AG04449 (cell line): ENCODE data around the gene TMC4.

ENCODE experiments used
- CTCF ChIA-PET: fragments of 350-600 bp; formaldehyde crosslinking; extraction: SDS; loops from one replicate; lab custom pipeline; 2021; ENCODE audit warnings: antibody characterized with exemption; lab: Yijun Ruan, JAX
- POLR2A ChIA-PET: fragments of 400-600, 350-600 bp; formaldehyde crosslinking; extraction: SDS; loops from one replicate; lab custom pipeline; 2020; ENCODE audit warnings: antibody characterized with exemption, inconsistent platforms; lab: Yijun Ruan, JAX
- DNase-seq: peaks from one replicate; pipeline ENCODE4 v3.0.0-alpha.2; 2010; ENCODE audit warnings: low read depth, low spot score
- H3K4me3 ChIP-seq: 2 replicates; pipeline ENCODE4 v1.5.1; 2011; ENCODE audit warnings: low read depth, mild to moderate bottlenecking, control low read depth, low read length
- TF ChIP-seq, protein P1 (sequence below): IDR thresholded peaks from one replicate; pipeline ENCODE4 v1.5.1; 2011; ENCODE audit warnings: mild to moderate bottlenecking, moderate library complexity, low read length, control low read depth, inconsistent platforms; ENCODE audit not compliant: insufficient read depth; ENCODE audit errors: missing control alignments

Gene TMC4

DNA sequence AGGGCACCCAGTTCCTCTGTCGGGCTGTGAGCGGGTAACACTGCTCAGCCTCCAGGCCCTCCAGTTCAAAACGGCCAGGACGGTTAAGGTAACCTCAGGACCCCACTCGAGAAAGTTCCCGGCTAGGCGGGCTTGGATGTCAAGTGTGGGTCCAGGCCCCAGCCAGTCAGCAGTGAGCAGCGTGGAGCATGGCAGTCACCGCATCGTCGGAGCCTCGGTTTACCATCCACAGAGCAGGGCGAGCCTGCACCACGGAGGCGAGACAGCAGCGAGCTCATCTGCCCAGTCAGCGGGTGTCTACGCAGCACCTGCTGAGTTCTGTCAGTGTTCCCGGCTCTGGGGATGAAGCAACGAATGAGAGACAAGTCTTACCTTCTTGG is 43.4 kb downstream of the TMC4 start:
- no peak for DNase-seq
- H3K4me3 ChIP-seq = no peak overlapping the region
- ChIA-PET CTCF (no interaction called here), POLR2A (no interaction called here)
- TF ChIP-seq, protein P1, sequence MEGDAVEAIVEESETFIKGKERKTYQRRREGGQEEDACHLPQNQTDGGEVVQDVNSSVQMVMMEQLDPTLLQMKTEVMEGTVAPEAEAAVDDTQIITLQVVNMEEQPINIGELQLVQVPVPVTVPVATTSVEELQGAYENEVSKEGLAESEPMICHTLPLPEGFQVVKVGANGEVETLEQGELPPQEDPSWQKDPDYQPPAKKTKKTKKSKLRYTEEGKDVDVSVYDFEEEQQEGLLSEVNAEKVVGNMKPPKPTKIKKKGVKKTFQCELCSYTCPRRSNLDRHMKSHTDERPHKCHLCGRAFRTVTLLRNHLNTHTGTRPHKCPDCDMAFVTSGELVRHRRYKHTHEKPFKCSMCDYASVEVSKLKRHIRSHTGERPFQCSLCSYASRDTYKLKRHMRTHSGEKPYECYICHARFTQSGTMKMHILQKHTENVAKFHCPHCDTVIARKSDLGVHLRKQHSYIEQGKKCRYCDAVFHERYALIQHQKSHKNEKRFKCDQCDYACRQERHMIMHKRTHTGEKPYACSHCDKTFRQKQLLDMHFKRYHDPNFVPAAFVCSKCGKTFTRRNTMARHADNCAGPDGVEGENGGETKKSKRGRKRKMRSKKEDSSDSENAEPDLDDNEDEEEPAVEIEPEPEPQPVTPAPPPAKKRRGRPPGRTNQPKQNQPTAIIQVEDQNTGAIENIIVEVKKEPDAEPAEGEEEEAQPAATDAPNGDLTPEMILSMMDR = no peak

DNA sequence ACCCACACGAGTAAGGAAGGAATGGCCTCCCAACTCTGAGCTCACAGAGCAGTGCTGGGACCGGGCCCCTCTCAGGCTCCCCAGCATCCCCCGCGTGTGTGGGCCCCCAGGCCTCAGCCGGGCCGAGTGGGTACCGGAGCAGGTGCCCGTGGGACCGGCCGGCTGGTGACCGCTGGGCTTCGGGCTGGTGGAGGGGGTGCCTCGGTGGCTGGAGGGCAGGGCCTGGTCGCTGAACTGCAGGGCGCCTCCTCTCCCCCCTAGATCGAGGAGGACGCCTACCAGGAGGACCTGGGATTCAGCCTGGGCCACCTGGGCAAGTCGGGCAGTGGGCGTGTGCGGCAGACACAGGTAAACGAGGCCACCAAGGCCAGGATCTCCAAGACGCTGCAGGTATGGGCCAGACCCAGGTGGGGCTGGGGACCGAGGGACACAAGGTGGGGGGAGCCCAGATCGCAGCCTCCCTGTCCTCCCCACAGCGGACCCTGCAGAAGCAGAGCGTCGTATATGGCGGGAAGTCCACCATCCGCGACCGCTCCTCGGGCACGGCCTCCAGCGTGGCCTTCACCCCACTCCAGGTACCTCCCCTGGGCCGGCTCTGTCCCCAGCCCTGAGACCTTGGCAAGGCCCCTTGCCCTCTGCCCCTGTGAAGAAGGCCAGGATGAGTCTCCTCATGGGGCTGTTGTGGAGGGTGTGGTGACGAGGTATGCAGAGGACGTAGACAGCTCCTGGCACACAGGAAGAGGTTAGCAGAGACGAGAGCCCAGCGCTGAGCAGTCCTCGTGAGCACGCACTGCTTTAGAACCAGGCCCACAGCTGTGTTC is 44.0 kb downstream of the TMC4 start:
- no peak overlapping the region for H3K4me3 ChIP-seq
- CTCF ChIA-PET = no interaction called here
- TF ChIP-seq, protein P1 = no peak
- no peak for DNase-seq
- POLR2A ChIA-PET = no interaction called here

GRCh38 chr19:54128441-54128725 is 44.6 kb downstream of the TMC4 start:
- no peak for DNase-seq
- POLR2A ChIA-PET = no interaction called here
- TF ChIP-seq, protein P1 = no peak
- H3K4me3 ChIP-seq = no peak overlapping the region
- CTCF ChIA-PET = no interaction called here

GRCh38 chr19:54127688-54128440 is 45.1 kb downstream of the TMC4 start:
- TF ChIP-seq, protein P1 = no peak
- no peak for DNase-seq
- ChIA-PET POLR2A (no interaction called here), CTCF (no interaction called here)
- H3K4me3 ChIP-seq = no peak overlapping the region

DNA sequence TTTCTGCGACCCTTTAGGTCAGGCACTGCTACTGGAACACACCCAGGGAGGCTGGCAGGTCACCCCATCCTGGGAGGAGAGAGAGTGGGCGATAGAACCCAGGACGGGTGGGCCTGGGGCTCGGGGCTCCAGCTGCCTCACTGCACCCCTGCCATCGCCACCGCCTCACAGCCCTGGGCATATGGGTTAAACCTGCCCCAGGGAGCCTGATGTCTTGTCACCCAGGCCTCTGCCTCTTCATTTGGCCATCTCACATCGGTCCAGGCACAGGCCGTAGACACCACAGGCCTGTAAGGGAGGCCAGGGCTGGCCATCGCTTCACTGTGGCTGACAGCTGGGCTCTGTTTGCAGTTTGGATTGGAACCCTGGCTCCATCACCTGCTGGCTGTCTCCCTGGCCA is 47.2 kb downstream of the TMC4 start:
- ChIA-PET POLR2A (no interaction called here), CTCF (no interaction called here)
- TF ChIP-seq, protein P1 = no peak
- no peak overlapping the region for H3K4me3 ChIP-seq
- no peak for DNase-seq

DNA sequence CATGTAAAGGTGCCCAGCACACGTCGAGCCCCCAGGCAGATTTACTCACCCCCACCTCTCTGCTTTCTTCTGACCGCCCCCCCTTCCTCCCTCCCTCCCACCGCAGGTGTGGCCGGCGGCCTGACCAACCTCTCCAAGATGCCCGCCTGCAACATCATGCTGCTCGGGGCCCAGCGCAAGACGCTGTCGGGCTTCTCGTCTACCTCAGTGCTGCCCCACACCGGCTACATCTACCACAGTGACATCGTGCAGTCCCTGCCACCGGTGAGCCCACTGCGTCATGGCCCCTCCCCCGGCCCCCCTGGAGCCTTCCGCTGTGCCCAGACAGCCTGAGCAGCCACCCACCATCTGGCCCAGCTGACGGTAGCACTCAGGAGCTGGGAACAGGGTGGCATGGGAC is 48.6 kb downstream of the TMC4 start:
- ChIA-PET POLR2A (interaction anchor here (1.5 kb wide), 1 partner anchor 13 kb away, joined by 9 read pairs; the partner anchor contains the start of gene CNOT3), CTCF (no interaction called here)
- no peak for DNase-seq
- TF ChIP-seq, protein P1 = no peak
- no peak overlapping the region for H3K4me3 ChIP-seq
